GM23338 (cell line): ENCODE measurements around the gene CCDC106. TPM values are rescaled to one million over a fixed set of nuclear protein-coding genes. Genes with fewer than 3 reads are reported as not detected.

ENCODE experiments used
- ATAC-seq: fragments of 200-7000 bp; cut with Tn5 transposase; 3 replicates; pipeline ENCODE4 v1.9.1; 2020
- DNase-seq: peaks from one replicate; pipeline ENCODE4 v3.0.0-alpha.2; 2015; ENCODE audit warnings: low spot score
- H2AFZ ChIP-seq: fragments of 200-600 bp; sonication (generic); 2 replicates; pipeline ENCODE4 v1.8.0; 2016; ENCODE audit warnings: antibody characterized with exemption, mild to moderate bottlenecking, moderate library complexity
- H3F3A ChIP-seq: fragments of 200-600 bp; sonication (generic); replicated peaks from 2 replicates; pipeline ENCODE4 v1.8.0; 2017; ENCODE audit warnings: antibody characterized with exemption, mixed run types, low read depth
- H3K27ac ChIP-seq: fragments of 200-600 bp; sonication (generic); 2 replicates; pipeline ENCODE4 v1.6.1; 2016; ENCODE audit warnings: low read depth
- H3K27me3 ChIP-seq: fragments of 200-600 bp; sonication (generic); 2 replicates; pipeline ENCODE4 v1.8.0; 2016; ENCODE audit warnings: mild to moderate bottlenecking, mixed run types, moderate library complexity; ENCODE audit not compliant: insufficient read depth
- H3K36me3 ChIP-seq: fragments of 200-600 bp; sonication (generic); 2 replicates; pipeline ENCODE4 v1.8.0; 2016; ENCODE audit warnings: mild to moderate bottlenecking; ENCODE audit not compliant: insufficient read depth
- H3K4me1 ChIP-seq: fragments of 200-600 bp; sonication (generic); 2 replicates; pipeline ENCODE4 v1.8.0; 2016; ENCODE audit warnings: mild to moderate bottlenecking, moderate library complexity; ENCODE audit not compliant: insufficient read depth
- H3K4me2 ChIP-seq: fragments of 200-600 bp; sonication (generic); 2 replicates; pipeline ENCODE4 v1.7.1; 2017; ENCODE audit warnings: mixed run types
- H3K4me3 ChIP-seq: fragments of 200-600 bp; sonication (generic); 2 replicates; pipeline ENCODE4 v1.6.1; 2016; ENCODE audit warnings: mixed run types
- H3K79me2 ChIP-seq: fragments of 200-600 bp; sonication (generic); replicated peaks from 2 replicates; pipeline ENCODE4 v1.8.0; 2017; ENCODE audit warnings: mild to moderate bottlenecking; ENCODE audit not compliant: insufficient read depth
- H3K9me2 ChIP-seq: fragments of 200-600 bp; sonication (generic); 2 replicates; pipeline ENCODE4 v1.8.0; 2017; ENCODE audit not compliant: insufficient read depth
- H4K20me1 ChIP-seq: fragments of 200-600 bp; sonication (generic); replicated peaks from 2 replicates; pipeline ENCODE4 v1.8.0; 2017; ENCODE audit warnings: mild to moderate bottlenecking; ENCODE audit not compliant: insufficient read depth
- H3K27ac Mint-ChIP-seq: 2 replicates; pipeline ENCODE4 v1.8.0; 2020; ENCODE audit warnings: inconsistent platforms, mild to moderate bottlenecking, moderate library complexity, mixed read lengths
- H3K27me3 Mint-ChIP-seq: 3 replicates; pipeline ENCODE4 v1.8.0; 2022; ENCODE audit warnings: low read depth, mild to moderate bottlenecking, moderate library complexity, mixed read lengths, inconsistent platforms; ENCODE audit not compliant: insufficient read depth, poor library complexity
- H3K36me3 Mint-ChIP-seq: 3 replicates; pipeline ENCODE4 v1.8.0; 2021; ENCODE audit warnings: low read depth, mild to moderate bottlenecking, inconsistent platforms, moderate library complexity, mixed read lengths
- H3K4me1 Mint-ChIP-seq: 3 replicates; pipeline ENCODE4 v1.8.0; 2020; ENCODE audit warnings: mild to moderate bottlenecking, inconsistent platforms, mixed read lengths
- H3K4me3 Mint-ChIP-seq: 3 replicates; pipeline ENCODE4 v1.8.0; 2021; ENCODE audit warnings: moderate library complexity, mild to moderate bottlenecking, inconsistent platforms, mixed read lengths
- H3K9me3 Mint-ChIP-seq: 3 replicates; pipeline ENCODE4 v1.8.0; 2020; ENCODE audit warnings: moderate library complexity, mild to moderate bottlenecking, inconsistent platforms, mixed read lengths
- CREB1 ChIP-seq: fragments of 250-450 bp; sonication (Bioruptor Pico); IDR thresholded peaks from 2 replicates; pipeline ENCODE4 v1.5.0; 2020; ENCODE audit warnings: low read depth, mild to moderate bottlenecking, moderate library complexity
- EZH2 ChIP-seq: fragments of 200-600 bp; sonication (generic); IDR thresholded peaks from one replicate; pipeline ENCODE4 v1.8.0; 2017; ENCODE audit warnings: antibody characterized with exemption, mild to moderate bottlenecking, low read depth; ENCODE audit not compliant: unreplicated experiment
- EZH2phosphoT487 ChIP-seq: fragments of 200-600 bp; sonication (generic); IDR thresholded peaks from one replicate; pipeline ENCODE4 v1.8.1; 2018; ENCODE audit warnings: antibody characterized with exemption; ENCODE audit not compliant: unreplicated experiment
- JUNB ChIP-seq: IDR thresholded peaks from one replicate; pipeline ENCODE4 v1.6.1; 2016; ENCODE audit warnings: antibody characterized with exemption; ENCODE audit not compliant: unreplicated experiment
- NANOG ChIP-seq: IDR thresholded peaks from 2 replicates; pipeline ENCODE4 v1.6.1; 2016; ENCODE audit warnings: antibody characterized with exemption, borderline replicate concordance
- POLR2AphosphoS5 ChIP-seq: IDR thresholded peaks from 2 replicates; pipeline ENCODE4 v1.6.1; 2016; ENCODE audit warnings: antibody characterized with exemption, low read depth
- STAT1 ChIP-seq: IDR thresholded peaks from one replicate; pipeline ENCODE4 v1.6.1; 2016; ENCODE audit warnings: antibody characterized with exemption; ENCODE audit not compliant: unreplicated experiment
- ZNF114 ChIP-seq: fragments of 250-450 bp; sonication (Bioruptor Pico); IDR thresholded peaks from 2 replicates; pipeline ENCODE4 v1.5.0; 2020; ENCODE audit warnings: mild to moderate bottlenecking, moderate library complexity
- ZNF331 ChIP-seq: fragments of 250-450 bp; sonication (Bioruptor Pico); IDR thresholded peaks from 2 replicates; pipeline ENCODE4 v1.5.0; 2020; ENCODE audit warnings: low read depth, mild to moderate bottlenecking, moderate library complexity
- polyA plus RNA-seq: library from polyadenylated mRNA; unstranded; fragments of >200 nt; fragmentation: Nextera tagmentation; extraction: Ambion mirVana; gene quantifications from 2 replicates; pipeline ENCODE4 v1.2.1, GENCODE V29; 2016
- total RNA-seq: library from RNA; depleted of rRNA; stranded (reverse); fragments of >200 nt; shearing (Covaris generic); gene quantifications from 2 replicates; pipeline ENCODE4 v1.2.3, GENCODE V29; 2014
- TF ChIP-seq, protein P1 (sequence below): fragments of 250-450 bp; sonication (Bioruptor Pico); IDR thresholded peaks from 2 replicates; pipeline ENCODE4 v1.5.0; 2020; ENCODE audit warnings: mild to moderate bottlenecking, moderate library complexity
- TF ChIP-seq, protein P2 (sequence below), 2 experiments: fragments of 200-600 bp in 1 of 2; sonication (generic) in 1 of 2; conservative IDR thresholded peaks; 2 replicates each; pipeline versions ENCODE4 v1.5.1 to v1.6.1; 2016 to 2017; ENCODE audit warnings: antibody characterized with exemption in 2 of 2, low read depth in 2 of 2, mild to moderate bottlenecking in 2 of 2, moderate library complexity in 1 of 2
- TF ChIP-seq, protein P3 (sequence below): IDR thresholded peaks from 2 replicates; pipeline ENCODE4 v1.6.1; 2016; ENCODE audit warnings: antibody characterized with exemption
- TF ChIP-seq, protein P4 (sequence below): IDR thresholded peaks from one replicate; pipeline ENCODE4 v1.6.1; 2018; ENCODE audit warnings: antibody characterized with exemption; ENCODE audit not compliant: unreplicated experiment

Gene CCDC106
- total and polyA plus RNA-seq, 2 experiments from 2014 or later, result 12.0 to 17.6 TPM

DNA sequence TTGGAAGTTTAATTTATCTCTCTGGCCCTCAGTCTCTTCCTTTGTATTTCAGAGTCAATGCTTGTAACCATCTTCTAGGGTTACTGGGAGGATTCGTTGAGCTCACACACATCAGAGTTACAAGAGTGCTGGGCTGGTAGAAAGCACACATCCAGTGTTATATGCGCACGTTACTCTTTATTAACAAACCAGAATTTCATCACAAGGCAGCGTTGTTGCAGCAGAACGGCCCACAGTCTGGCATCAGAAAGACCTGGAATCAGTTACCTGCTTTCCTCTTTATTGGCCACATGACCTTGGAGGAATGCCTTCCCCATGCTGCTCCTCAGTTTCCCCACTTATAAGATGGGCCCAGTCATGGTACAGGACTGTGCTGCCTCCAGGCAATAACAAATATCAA lies 38.7 kb upstream of the CCDC106 start:
- Mint-ChIP-seq H3K36me3 (peaks cover 35% of the 10 kb centered on the region), H3K9me3 (no peaks in the 10 kb centered on the region; the same call in 2 of the 3 replicates), H3K4me3 (no peak overlapping the region), H3K27me3 (peaks cover 28% of the 10 kb centered on the region), H3K27ac (no peak overlapping the region), H3K4me1 (peaks cover 17% of the 10 kb centered on the region)
- Histone ChIP-seq H3K36me3 (peaks cover 5% of the 10 kb centered on the region; the same call in 1 of the 2 replicates), H3K79me2 (peaks cover 16% of the 10 kb centered on the region), H3K27me3 (no peaks in the 10 kb centered on the region), H3K27ac (no peak overlapping the region), H4K20me1 (peaks cover 33% of the 10 kb centered on the region), H3K4me2 (no peak overlapping the region), H2AFZ (no peak overlapping the region), H3K4me3 (no peak overlapping the region), H3K9me2 (no peaks in the 10 kb centered on the region), H3F3A (peaks cover 16% of the 10 kb centered on the region), H3K4me1 (peaks cover 5% of the 10 kb centered on the region)
- ATAC-seq (no peak), DNase-seq (no peak)
- TF ChIP-seq EZH2, result no peak
- TF ChIP-seq, protein P1, sequence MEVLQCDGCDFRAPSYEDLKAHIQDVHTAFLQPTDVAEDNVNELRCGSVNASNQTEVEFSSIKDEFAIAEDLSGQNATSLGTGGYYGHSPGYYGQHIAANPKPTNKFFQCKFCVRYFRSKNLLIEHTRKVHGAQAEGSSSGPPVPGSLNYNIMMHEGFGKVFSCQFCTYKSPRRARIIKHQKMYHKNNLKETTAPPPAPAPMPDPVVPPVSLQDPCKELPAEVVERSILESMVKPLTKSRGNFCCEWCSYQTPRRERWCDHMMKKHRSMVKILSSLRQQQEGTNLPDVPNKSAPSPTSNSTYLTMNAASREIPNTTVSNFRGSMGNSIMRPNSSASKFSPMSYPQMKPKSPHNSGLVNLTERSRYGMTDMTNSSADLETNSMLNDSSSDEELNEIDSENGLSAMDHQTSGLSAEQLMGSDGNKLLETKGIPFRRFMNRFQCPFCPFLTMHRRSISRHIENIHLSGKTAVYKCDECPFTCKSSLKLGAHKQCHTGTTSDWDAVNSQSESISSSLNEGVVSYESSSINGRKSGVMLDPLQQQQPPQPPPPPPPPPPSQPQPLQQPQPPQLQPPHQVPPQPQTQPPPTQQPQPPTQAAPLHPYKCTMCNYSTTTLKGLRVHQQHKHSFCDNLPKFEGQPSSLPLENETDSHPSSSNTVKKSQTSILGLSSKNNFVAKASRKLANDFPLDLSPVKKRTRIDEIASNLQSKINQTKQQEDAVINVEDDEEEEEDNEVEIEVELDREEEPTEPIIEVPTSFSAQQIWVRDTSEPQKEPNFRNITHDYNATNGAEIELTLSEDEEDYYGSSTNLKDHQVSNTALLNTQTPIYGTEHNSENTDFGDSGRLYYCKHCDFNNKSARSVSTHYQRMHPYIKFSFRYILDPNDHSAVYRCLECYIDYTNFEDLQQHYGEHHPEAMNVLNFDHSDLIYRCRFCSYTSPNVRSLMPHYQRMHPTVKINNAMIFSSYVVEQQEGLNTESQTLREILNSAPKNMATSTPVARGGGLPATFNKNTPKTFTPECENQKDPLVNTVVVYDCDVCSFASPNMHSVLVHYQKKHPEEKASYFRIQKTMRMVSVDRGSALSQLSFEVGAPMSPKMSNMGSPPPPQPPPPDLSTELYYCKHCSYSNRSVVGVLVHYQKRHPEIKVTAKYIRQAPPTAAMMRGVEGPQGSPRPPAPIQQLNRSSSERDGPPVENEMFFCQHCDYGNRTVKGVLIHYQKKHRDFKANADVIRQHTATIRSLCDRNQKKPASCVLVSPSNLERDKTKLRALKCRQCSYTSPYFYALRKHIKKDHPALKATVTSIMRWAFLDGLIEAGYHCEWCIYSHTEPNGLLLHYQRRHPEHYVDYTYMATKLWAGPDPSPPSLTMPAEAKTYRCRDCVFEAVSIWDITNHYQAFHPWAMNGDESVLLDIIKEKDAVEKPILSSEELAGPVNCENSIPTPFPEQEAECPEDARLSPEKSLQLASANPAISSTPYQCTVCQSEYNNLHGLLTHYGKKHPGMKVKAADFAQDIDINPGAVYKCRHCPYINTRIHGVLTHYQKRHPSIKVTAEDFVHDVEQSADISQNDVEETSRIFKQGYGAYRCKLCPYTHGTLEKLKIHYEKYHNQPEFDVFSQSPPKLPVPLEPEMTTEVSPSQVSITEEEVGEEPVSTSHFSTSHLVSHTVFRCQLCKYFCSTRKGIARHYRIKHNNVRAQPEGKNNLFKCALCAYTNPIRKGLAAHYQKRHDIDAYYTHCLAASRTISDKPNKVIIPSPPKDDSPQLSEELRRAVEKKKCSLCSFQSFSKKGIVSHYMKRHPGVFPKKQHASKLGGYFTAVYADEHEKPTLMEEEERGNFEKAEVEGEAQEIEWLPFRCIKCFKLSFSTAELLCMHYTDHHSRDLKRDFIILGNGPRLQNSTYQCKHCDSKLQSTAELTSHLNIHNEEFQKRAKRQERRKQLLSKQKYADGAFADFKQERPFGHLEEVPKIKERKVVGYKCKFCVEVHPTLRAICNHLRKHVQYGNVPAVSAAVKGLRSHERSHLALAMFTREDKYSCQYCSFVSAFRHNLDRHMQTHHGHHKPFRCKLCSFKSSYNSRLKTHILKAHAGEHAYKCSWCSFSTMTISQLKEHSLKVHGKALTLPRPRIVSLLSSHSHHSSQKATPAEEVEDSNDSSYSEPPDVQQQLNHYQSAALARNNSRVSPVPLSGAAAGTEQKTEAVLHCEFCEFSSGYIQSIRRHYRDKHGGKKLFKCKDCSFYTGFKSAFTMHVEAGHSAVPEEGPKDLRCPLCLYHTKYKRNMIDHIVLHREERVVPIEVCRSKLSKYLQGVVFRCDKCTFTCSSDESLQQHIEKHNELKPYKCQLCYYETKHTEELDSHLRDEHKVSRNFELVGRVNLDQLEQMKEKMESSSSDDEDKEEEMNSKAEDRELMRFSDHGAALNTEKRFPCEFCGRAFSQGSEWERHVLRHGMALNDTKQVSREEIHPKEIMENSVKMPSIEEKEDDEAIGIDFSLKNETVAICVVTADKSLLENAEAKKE (CRISPR knock-in tag), result no peak
- TF ChIP-seq CREB1 (CRISPR knock-in tag), result no peak
- TF ChIP-seq, protein P2, sequence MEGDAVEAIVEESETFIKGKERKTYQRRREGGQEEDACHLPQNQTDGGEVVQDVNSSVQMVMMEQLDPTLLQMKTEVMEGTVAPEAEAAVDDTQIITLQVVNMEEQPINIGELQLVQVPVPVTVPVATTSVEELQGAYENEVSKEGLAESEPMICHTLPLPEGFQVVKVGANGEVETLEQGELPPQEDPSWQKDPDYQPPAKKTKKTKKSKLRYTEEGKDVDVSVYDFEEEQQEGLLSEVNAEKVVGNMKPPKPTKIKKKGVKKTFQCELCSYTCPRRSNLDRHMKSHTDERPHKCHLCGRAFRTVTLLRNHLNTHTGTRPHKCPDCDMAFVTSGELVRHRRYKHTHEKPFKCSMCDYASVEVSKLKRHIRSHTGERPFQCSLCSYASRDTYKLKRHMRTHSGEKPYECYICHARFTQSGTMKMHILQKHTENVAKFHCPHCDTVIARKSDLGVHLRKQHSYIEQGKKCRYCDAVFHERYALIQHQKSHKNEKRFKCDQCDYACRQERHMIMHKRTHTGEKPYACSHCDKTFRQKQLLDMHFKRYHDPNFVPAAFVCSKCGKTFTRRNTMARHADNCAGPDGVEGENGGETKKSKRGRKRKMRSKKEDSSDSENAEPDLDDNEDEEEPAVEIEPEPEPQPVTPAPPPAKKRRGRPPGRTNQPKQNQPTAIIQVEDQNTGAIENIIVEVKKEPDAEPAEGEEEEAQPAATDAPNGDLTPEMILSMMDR (conservative IDR thresholded peaks at IDR 0.05; ENCODE audit: low read depth in 2 of 2), result no peak
- no peak for TF ChIP-seq JUNB
- TF ChIP-seq EZH2phosphoT487, result no peak
- TF ChIP-seq, protein P3, sequence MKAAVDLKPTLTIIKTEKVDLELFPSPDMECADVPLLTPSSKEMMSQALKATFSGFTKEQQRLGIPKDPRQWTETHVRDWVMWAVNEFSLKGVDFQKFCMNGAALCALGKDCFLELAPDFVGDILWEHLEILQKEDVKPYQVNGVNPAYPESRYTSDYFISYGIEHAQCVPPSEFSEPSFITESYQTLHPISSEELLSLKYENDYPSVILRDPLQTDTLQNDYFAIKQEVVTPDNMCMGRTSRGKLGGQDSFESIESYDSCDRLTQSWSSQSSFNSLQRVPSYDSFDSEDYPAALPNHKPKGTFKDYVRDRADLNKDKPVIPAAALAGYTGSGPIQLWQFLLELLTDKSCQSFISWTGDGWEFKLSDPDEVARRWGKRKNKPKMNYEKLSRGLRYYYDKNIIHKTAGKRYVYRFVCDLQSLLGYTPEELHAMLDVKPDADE, result no peak
- no peak for TF ChIP-seq STAT1
- no peak for TF ChIP-seq ZNF331 (CRISPR knock-in tag)
- TF ChIP-seq ZNF114 (CRISPR knock-in tag), result no peak
- no peak for TF ChIP-seq POLR2AphosphoS5
- TF ChIP-seq, protein P4, sequence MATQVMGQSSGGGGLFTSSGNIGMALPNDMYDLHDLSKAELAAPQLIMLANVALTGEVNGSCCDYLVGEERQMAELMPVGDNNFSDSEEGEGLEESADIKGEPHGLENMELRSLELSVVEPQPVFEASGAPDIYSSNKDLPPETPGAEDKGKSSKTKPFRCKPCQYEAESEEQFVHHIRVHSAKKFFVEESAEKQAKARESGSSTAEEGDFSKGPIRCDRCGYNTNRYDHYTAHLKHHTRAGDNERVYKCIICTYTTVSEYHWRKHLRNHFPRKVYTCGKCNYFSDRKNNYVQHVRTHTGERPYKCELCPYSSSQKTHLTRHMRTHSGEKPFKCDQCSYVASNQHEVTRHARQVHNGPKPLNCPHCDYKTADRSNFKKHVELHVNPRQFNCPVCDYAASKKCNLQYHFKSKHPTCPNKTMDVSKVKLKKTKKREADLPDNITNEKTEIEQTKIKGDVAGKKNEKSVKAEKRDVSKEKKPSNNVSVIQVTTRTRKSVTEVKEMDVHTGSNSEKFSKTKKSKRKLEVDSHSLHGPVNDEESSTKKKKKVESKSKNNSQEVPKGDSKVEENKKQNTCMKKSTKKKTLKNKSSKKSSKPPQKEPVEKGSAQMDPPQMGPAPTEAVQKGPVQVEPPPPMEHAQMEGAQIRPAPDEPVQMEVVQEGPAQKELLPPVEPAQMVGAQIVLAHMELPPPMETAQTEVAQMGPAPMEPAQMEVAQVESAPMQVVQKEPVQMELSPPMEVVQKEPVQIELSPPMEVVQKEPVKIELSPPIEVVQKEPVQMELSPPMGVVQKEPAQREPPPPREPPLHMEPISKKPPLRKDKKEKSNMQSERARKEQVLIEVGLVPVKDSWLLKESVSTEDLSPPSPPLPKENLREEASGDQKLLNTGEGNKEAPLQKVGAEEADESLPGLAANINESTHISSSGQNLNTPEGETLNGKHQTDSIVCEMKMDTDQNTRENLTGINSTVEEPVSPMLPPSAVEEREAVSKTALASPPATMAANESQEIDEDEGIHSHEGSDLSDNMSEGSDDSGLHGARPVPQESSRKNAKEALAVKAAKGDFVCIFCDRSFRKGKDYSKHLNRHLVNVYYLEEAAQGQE, result no peak
- no peak for TF ChIP-seq NANOG
